PC-3 (cell line): ENCODE data around the gene DKK1.

Source experiments
- CTCF ChIP-seq: fragments of 300-600 bp; sonication (generic); conservative IDR thresholded peaks from 2 replicates; pipeline ENCODE4 v1.5.1; 2017; ENCODE audit warnings: antibody characterized with exemption, low read depth, mild to moderate bottlenecking, low read length
- EZH2 ChIP-seq: fragments of 300-600 bp; sonication (generic); IDR thresholded peaks from one replicate; pipeline ENCODE4 v1.6.1; 2017; ENCODE audit warnings: antibody characterized with exemption, mild to moderate bottlenecking, low read length; ENCODE audit not compliant: unreplicated experiment

- TF ChIP-seq CTCF (no peak), EZH2 (no peak)
Observed at GRCh38 chr10:52319926-52320325, 5.8 kb downstream of the DKK1 start.
